DOHH2 (cell line): ENCODE results near the gene ADAM11.

Source experiments
- H3F3A ChIP-seq: fragments of 200-600 bp; sonication (generic), shearing (Covaris generic); 2 replicates; pipeline ENCODE4 v1.6.0; 2016; ENCODE audit warnings: antibody characterized with exemption, mild to moderate bottlenecking; ENCODE audit not compliant: control insufficient read depth, insufficient read depth
- H3K27ac ChIP-seq: fragments of 200-600 bp; sonication (generic); 2 replicates; pipeline ENCODE4 v1.5.1; 2014; ENCODE audit warnings: low read depth, mild to moderate bottlenecking, low read length, moderate library complexity
- H3K27me3 ChIP-seq: fragments of 200-600 bp; sonication (generic); 2 replicates; pipeline ENCODE4 v1.6.1; 2014; ENCODE audit warnings: mild to moderate bottlenecking, low read length, mixed read lengths; ENCODE audit not compliant: control insufficient read depth
- H3K36me3 ChIP-seq: fragments of 200-600 bp; sonication (generic); 2 replicates; pipeline ENCODE4 v1.6.1; 2014; ENCODE audit warnings: mild to moderate bottlenecking, low read length, moderate library complexity, mixed read lengths; ENCODE audit not compliant: control insufficient read depth
- H3K4me1 ChIP-seq: fragments of 200-600 bp; sonication (generic); 2 replicates; pipeline ENCODE4 v1.6.1; 2014; ENCODE audit warnings: mild to moderate bottlenecking, low read length, mixed read lengths; ENCODE audit not compliant: control insufficient read depth
- H3K4me2 ChIP-seq: fragments of 200-600 bp; sonication (generic); 2 replicates; pipeline ENCODE4 v1.6.0; 2014; ENCODE audit warnings: mild to moderate bottlenecking, low read length, moderate library complexity
- H3K4me3 ChIP-seq: fragments of 200-600 bp; sonication (generic); 2 replicates; pipeline ENCODE4 v1.5.1; 2014; ENCODE audit warnings: mild to moderate bottlenecking, low read length, mixed read lengths
- H3K79me2 ChIP-seq: fragments of 200-600 bp; sonication (generic); 2 replicates; pipeline ENCODE4 v1.6.1; 2014; ENCODE audit warnings: mild to moderate bottlenecking, low read length, mixed read lengths; ENCODE audit not compliant: control insufficient read depth
- H3K9me2 ChIP-seq: fragments of 200-600 bp; sonication (generic); replicated peaks from 2 replicates; pipeline ENCODE4 v1.6.1; 2014; ENCODE audit warnings: mild to moderate bottlenecking, low read length, mixed read lengths; ENCODE audit not compliant: control insufficient read depth
- H3K9me3 ChIP-seq: fragments of 200-600 bp; sonication (generic); 2 replicates; pipeline ENCODE4 v1.6.1; 2014; ENCODE audit warnings: antibody characterized with exemption, low read length, mixed read lengths; ENCODE audit not compliant: control insufficient read depth, insufficient read depth
- H4K20me1 ChIP-seq: fragments of 200-600 bp; sonication (generic); 2 replicates; pipeline ENCODE4 v1.6.0; 2014; ENCODE audit warnings: low read depth, mild to moderate bottlenecking, antibody characterized with exemption, low read length, moderate library complexity; ENCODE audit not compliant: control insufficient read depth, insufficient read depth
- CTCF ChIP-seq: fragments of 200-600 bp; sonication (generic); IDR thresholded peaks from one replicate; pipeline ENCODE4 v1.5.1; 2014; ENCODE audit warnings: antibody characterized with exemption, mild to moderate bottlenecking, low read depth, low read length; ENCODE audit not compliant: poor library complexity, severe bottlenecking
- EZH2phosphoT487 ChIP-seq: fragments of 200-600 bp; sonication (generic); IDR thresholded peaks from 2 replicates; pipeline ENCODE4 v1.6.1; 2017; ENCODE audit warnings: borderline replicate concordance, mild to moderate bottlenecking, antibody characterized with exemption, low read length, moderate library complexity, mixed read lengths

The ADAM11 gene

GRCh38 chr17:44751331-44751730 is 7.5 kb upstream of the ADAM11 start:
- no peaks in the 10 kb centered on the region for H3K9me3 ChIP-seq
- no peak overlapping the region for H3K4me2 ChIP-seq
- H3K79me2 ChIP-seq: no peaks in the 10 kb centered on the region
- peaks cover 15% of the 10 kb centered on the region for H3K36me3 ChIP-seq
- no peaks in the 10 kb centered on the region for H4K20me1 ChIP-seq
- H3K9me2 ChIP-seq: no peaks in the 10 kb centered on the region
- no peak overlapping the region for H3K4me3 ChIP-seq
- no peaks in the 10 kb centered on the region for H3F3A ChIP-seq
- TF ChIP-seq EZH2phosphoT487 (no peak), CTCF (no peak)
- H3K4me1 ChIP-seq: no peaks in the 10 kb centered on the region
- H3K27ac ChIP-seq: no peak overlapping the region
- H3K27me3 ChIP-seq: no peaks in the 10 kb centered on the region

DNA sequence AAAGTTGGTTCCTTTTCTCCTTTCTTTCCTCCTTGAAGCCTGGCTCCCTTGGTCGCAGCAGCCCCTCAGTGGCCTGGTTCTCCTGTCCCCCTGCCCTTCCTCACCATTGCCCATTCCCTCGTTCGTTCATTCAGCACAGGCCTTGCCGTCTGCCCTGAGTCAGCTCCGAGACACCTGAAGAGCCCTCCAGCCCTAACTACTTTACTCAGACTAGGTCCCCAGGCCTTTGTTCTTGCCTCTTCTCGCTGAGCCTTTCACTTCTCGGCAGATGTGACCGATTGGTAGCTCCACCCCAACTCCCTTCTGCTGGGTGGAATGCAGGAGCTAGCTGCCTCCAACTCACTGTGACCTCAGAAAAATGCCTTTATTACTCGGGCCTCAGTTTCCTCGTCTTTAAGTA is 7.0 kb upstream of the ADAM11 start:
- H3K36me3 ChIP-seq: peaks cover 15% of the 10 kb centered on the region
- H3K79me2 ChIP-seq: no peaks in the 10 kb centered on the region
- H3K4me2 ChIP-seq: no peak overlapping the region
- no peaks in the 10 kb centered on the region for H3K27me3 ChIP-seq
- no peaks in the 10 kb centered on the region for H4K20me1 ChIP-seq
- no peak overlapping the region for H3K27ac ChIP-seq
- H3K9me2 ChIP-seq: no peaks in the 10 kb centered on the region
- no peaks in the 10 kb centered on the region for H3K4me1 ChIP-seq
- no peaks in the 10 kb centered on the region for H3K9me3 ChIP-seq
- no peak overlapping the region for H3K4me3 ChIP-seq
- no peaks in the 10 kb centered on the region for H3F3A ChIP-seq
- TF ChIP-seq EZH2phosphoT487: no peak
- no peak for TF ChIP-seq CTCF

GRCh38 chr17:44752953-44753861 is 5.6 kb upstream of the ADAM11 start:
- no peaks in the 10 kb centered on the region for H3K9me3 ChIP-seq
- H3K4me1 ChIP-seq: no peaks in the 10 kb centered on the region
- H4K20me1 ChIP-seq: no peaks in the 10 kb centered on the region
- no peaks in the 10 kb centered on the region for H3F3A ChIP-seq
- H3K9me2 ChIP-seq: no peaks in the 10 kb centered on the region
- no peaks in the 10 kb centered on the region for H3K79me2 ChIP-seq
- H3K36me3 ChIP-seq: peaks cover 5% of the 10 kb centered on the region; the same call in 1 of the 2 replicates
- H3K27me3 ChIP-seq: no peaks in the 10 kb centered on the region
- TF ChIP-seq CTCF (no peak), EZH2phosphoT487 (no peak)
- no peak overlapping the region for H3K4me3 ChIP-seq
- no peak overlapping the region for H3K4me2 ChIP-seq
- H3K27ac ChIP-seq: no peak overlapping the region
